Activated B cell treated with CpG ODN at 0.5 μM for 24 hours (primary cell): ENCODE data around the gene ZNF385A. TPM values are rescaled to one million over a fixed set of nuclear protein-coding genes. Genes with fewer than 3 reads are reported as not detected.

Experiments used
- ATAC-seq: fragments of 200-7000 bp; cut with Tn5 transposase; one replicate; pipeline ENCODE4 v1.10.0; 2021; ENCODE audit warnings: low read depth, mild to moderate bottlenecking, moderate library complexity
- CTCF ChIA-PET: fragments of 350-600 bp; sonication (Branson Sonifier 250); formaldehyde crosslinking; loops from one replicate; lab custom pipeline; 2021; ENCODE audit warnings: antibody characterized with exemption; lab: Charles Lee
- POLR2A ChIA-PET: fragments of 350-600 bp; sonication (Branson Sonifier 250); formaldehyde crosslinking; loops from one replicate; lab custom pipeline; 2021; ENCODE audit warnings: antibody characterized with exemption; lab: Charles Lee
- DNase-seq: peaks from one replicate; pipeline ENCODE4 v3.0.0; 2022
- H3K27ac Mint-ChIP-seq: one replicate; pipeline ENCODE4 v1.8.0; 2020; ENCODE audit warnings: mixed read lengths
- H3K27me3 Mint-ChIP-seq: one replicate; pipeline ENCODE4 v1.8.0; 2021; ENCODE audit warnings: mixed read lengths
- H3K36me3 Mint-ChIP-seq: one replicate; pipeline ENCODE4 v1.8.0; 2021; ENCODE audit warnings: low read depth, mixed read lengths
- H3K4me1 Mint-ChIP-seq: one replicate; pipeline ENCODE4 v1.8.0; 2021; ENCODE audit warnings: mixed read lengths
- H3K4me3 Mint-ChIP-seq: one replicate; pipeline ENCODE4 v1.8.0; 2020; ENCODE audit warnings: mild to moderate bottlenecking, mixed read lengths
- H3K9me3 Mint-ChIP-seq: one replicate; pipeline ENCODE4 v1.8.0; 2020; ENCODE audit warnings: mixed read lengths
- intact Hi-C: fragments of 100-400 bp; cut with micrococcal nuclease; formaldehyde crosslinking; loops from one replicate; pipeline ENCODE4 v1.15.1; 2024
- total RNA-seq: library from RNA; stranded (reverse); gene quantifications from 2 replicates; pipeline ENCODE4 v1.2.3, GENCODE V29; 2022
- TF ChIP-seq, protein P1 (sequence below): fragments of 200-600 bp; IDR thresholded peaks from one replicate; pipeline ENCODE4 v1.8.0; 2022; ENCODE audit warnings: antibody characterized with exemption, mild to moderate bottlenecking

The ZNF385A gene
- total RNA-seq, 1 donor from 2014 or later: 5.0 TPM

DNA sequence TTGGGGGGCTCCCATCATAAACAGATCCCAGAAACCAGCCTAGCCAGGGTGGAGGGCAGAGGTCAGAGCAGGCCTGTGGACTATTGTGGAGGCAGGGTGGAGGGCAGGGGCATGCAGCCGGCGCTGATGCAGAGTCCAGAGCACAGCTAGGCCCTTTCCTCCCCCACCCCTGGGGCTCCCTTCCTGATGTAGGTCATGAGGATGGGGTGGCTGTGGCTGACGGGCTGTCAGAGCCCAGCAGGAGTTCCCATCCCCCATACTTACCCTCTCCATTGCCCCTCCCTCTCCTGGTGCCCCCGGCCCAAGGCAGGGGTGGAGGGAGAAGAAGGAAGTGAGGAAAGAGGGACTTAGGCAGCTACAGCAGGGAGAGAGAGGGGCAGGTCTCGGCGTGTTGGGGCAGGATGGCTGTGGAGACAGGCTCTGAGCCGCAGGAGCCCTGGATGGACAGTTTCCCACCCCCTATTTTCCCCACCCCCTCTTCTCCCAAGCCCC lies 5.7 kb upstream of the ZNF385A start:
- intact Hi-C loops: loop anchor here (2.0 to 10.0 kb wide), 3 partner anchors 107 to 665 kb away; partner anchors contain the start of genes CALCOCO1, HOXC8, HOXC9 and NCKAP1L
- CTCF ChIA-PET: interaction anchor here (0.8 to 2.6 kb wide), 5 partner anchors 10 to 174 kb away, joined by 3 to 10 read pairs (median 3); no protein-coding TSS in a partner anchor
- H3K36me3 Mint-ChIP-seq: no peaks in the 10 kb centered on the region
- H3K9me3 Mint-ChIP-seq: no peaks in the 10 kb centered on the region
- no peaks in the 10 kb centered on the region for H3K27me3 Mint-ChIP-seq
- peak overlapping the region; percentile 29 for H3K4me3 Mint-ChIP-seq
- peaks cover 70% of the 10 kb centered on the region for H3K4me1 Mint-ChIP-seq
- ATAC-seq (no peak), DNase-seq (no peak)
- POLR2A ChIA-PET: interaction anchor here (0.6 kb wide), 2 partner anchors 31 to 34 kb away, joined by 7 to 8 read pairs; no protein-coding TSS in a partner anchor
- H3K27ac Mint-ChIP-seq: peak overlapping the region; percentile 53
- TF ChIP-seq, protein P1, sequence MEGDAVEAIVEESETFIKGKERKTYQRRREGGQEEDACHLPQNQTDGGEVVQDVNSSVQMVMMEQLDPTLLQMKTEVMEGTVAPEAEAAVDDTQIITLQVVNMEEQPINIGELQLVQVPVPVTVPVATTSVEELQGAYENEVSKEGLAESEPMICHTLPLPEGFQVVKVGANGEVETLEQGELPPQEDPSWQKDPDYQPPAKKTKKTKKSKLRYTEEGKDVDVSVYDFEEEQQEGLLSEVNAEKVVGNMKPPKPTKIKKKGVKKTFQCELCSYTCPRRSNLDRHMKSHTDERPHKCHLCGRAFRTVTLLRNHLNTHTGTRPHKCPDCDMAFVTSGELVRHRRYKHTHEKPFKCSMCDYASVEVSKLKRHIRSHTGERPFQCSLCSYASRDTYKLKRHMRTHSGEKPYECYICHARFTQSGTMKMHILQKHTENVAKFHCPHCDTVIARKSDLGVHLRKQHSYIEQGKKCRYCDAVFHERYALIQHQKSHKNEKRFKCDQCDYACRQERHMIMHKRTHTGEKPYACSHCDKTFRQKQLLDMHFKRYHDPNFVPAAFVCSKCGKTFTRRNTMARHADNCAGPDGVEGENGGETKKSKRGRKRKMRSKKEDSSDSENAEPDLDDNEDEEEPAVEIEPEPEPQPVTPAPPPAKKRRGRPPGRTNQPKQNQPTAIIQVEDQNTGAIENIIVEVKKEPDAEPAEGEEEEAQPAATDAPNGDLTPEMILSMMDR: no peak

DNA sequence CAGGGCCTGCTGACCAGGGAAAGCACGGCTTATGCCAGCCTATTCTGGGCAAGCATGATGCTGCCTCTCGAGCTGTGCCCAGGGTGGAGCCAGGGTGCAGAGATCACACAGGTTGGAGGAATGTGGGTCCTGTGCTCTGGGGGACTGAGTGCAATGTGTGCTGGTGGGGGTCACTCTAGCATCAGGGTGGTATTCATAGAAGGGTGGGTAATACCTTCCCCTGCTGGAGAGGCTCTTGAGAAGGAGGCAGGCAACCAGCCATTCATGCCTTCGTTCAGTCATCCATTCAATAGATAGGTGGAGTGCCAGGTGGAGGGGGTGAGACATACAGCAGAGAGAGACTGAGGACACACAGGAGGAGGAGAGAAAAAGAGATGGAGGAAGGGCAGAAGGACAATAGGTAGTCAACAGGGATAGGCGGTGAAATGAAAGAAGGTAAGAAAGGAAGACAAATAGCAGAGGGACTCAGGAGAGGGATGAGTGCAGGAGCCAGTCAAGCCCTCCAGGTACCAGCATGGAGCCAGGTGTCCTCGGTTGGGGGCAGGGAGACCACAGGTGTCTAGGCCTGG lies 5.2 kb upstream of the ZNF385A start:
- Mint-ChIP-seq H3K36me3 (no peaks in the 10 kb centered on the region), H3K27ac (peak overlapping the region; percentile 54), H3K27me3 (no peaks in the 10 kb centered on the region), H3K4me3 (peak overlapping the region; percentile 29), H3K9me3 (no peaks in the 10 kb centered on the region), H3K4me1 (peaks cover 76% of the 10 kb centered on the region)
- intact Hi-C loops: loop anchor here (2.0 to 10.0 kb wide), 3 partner anchors 107 to 665 kb away; partner anchors contain the start of genes CALCOCO1, HOXC8, HOXC9 and NCKAP1L
- ChIA-PET CTCF (interaction anchor here (1.2 to 2.6 kb wide), 4 partner anchors 9 to 50 kb away, joined by 3 to 10 read pairs (median 4); no protein-coding TSS in a partner anchor), POLR2A (no interaction called here)
- no peak for DNase-seq
- TF ChIP-seq, protein P1: no peak
- no peak for ATAC-seq

DNA sequence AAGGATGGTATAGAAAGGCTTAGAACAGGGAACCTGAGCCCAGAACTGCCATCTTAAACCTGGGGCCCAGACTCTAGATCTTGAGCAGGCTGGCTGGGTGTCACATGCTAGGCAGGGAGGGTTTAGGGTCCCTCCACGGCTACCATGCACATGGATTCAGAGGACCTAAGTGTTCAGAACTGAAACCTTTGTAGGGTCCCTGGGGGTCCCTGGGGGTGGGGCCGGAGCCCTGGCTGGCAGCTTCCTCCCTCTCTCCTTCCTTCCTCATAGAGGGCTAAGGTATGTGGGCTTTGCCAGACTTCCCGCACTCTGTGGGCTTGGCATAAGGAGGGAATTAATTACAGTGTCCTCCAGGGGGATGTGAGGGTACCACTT lies 4.6 kb upstream of the ZNF385A start:
- Mint-ChIP-seq H3K27ac (peak overlapping the region; percentile 54), H3K9me3 (no peaks in the 10 kb centered on the region), H3K4me3 (no peak overlapping the region), H3K36me3 (no peaks in the 10 kb centered on the region), H3K27me3 (no peaks in the 10 kb centered on the region), H3K4me1 (peaks cover 79% of the 10 kb centered on the region)
- TF ChIP-seq, protein P1: no peak
- ATAC-seq (no peak), DNase-seq (no peak)
- intact Hi-C loops: no loop called here
- ChIA-PET CTCF (interaction anchor here (1.4 kb wide), 1 partner anchor 9 kb away, joined by 3 read pairs; no protein-coding TSS in a partner anchor), POLR2A (no interaction called here)

DNA sequence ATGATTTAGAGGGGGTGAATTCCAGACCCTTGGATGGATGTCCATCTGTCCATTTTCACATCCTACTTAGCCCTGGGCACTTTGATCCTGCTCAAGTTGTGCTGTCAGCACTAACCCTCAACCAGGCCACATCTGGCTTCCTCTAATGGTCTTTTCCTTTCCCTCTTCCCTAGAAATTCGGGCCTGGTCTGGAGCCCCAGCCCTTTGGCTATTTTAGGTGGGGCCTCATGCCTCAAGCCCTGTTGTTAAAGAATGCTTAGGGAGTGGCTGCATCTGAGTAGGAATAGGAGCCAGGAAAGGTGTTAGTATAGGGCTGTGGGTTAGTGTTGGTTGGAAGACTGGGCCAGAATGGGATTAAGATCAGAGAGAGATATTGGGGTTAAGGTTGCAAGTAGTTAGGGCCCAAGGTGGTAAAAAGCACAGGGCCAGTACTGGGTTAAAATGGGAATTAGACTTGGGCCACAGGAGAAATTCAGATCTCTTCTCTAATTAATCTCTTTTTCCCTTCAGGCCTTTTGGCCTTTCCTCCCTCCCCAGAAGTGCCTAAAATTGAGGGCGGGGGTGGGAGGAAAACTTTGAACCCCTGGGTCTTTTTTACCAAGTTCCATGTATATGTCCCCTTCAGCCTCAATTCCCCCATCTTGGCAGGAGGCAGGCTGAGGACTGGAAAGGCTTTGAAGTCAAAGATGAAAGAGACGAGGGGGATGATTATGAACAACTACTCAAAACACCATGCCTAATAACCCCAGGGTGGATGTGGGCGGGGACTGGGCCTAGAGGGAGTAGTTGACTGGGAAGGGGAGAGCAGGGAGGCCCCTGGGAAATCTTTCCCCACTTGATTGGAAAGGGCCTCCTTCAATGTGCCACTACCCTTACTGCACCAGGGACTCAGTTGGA lies 4.0 kb upstream of the ZNF385A start:
- TF ChIP-seq, protein P1: no peak
- no peaks in the 10 kb centered on the region for H3K36me3 Mint-ChIP-seq
- intact Hi-C loops: no loop called here
- peaks cover 79% of the 10 kb centered on the region for H3K4me1 Mint-ChIP-seq
- H3K27me3 Mint-ChIP-seq: no peaks in the 10 kb centered on the region
- peak overlapping the region; percentile 51 for H3K27ac Mint-ChIP-seq
- H3K4me3 Mint-ChIP-seq: no peak overlapping the region
- POLR2A ChIA-PET: interaction anchor here (0.7 to 1.1 kb wide), 2 partner anchors 55 to 64 kb away, joined by 3 to 6 read pairs; no protein-coding TSS in a partner anchor
- H3K9me3 Mint-ChIP-seq: no peaks in the 10 kb centered on the region
- DNase-seq (no peak), ATAC-seq (no peak)
- CTCF ChIA-PET: interaction anchor here (0.9 to 4.1 kb wide), 3 partner anchors 9 to 15 kb away, joined by 3 to 16 read pairs (median 4); no protein-coding TSS in a partner anchor
